GM10248 (cell line): ENCODE data around the gene MED16.

Experiments
- CTCF ChIA-PET: fragments of 300-600 bp; sonication (Branson Sonifier 250); formaldehyde crosslinking; extraction: SDS; loops from one replicate; lab custom pipeline; 2021; ENCODE audit warnings: antibody characterized with exemption; lab: Yijun Ruan, JAX
- POLR2A ChIA-PET: fragments of 350-650 bp; sonication (Branson Sonifier 250); formaldehyde crosslinking; extraction: SDS; loops from one replicate; lab custom pipeline; 2020; ENCODE audit warnings: antibody characterized with exemption; lab: Yijun Ruan, JAX
- DNase-seq: peaks from one replicate; pipeline ENCODE4 v3.0.0; 2012; ENCODE audit errors: extremely low spot score
- TF ChIP-seq, protein P1 (sequence below): IDR thresholded peaks from 2 replicates; pipeline ENCODE4 v1.5.1; 2012; ENCODE audit warnings: mild to moderate bottlenecking, low read depth; ENCODE audit errors: extremely low read depth, missing control alignments, control extremely low read depth

The MED16 gene

DNA sequence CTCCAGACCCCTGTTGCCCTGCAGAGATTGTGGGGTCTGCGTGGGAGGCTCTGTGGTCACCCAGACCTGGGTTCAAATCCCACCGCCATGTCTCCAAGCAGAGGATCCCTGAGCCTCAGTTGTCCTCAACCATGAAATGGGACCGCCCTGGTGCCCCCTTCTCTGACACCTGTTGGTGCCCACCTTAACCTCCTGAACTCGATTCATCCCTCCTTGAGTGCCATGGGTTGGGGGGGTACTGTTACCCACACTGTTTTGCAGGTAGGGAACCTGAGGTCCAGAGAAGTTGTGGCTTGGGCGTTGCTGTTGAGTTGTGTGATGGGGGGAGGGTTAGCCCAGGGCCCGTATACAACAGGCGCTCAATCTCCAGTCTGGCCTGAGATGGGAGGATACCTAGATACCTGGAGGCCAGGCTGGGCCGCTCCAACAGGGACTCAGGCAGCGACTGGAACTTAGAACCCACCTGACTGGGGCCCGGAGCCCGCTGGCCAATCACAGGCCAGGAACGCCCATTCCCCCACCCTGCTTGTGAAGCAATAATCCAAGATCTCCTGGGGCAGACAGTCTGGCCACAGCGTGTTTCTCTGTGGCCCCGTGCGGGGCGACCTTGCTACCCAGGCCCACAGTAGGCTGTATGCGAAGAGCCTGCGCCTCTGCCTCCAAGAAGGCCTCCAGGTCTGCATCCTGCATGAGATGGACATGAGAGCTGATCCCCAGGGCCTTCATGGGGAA, 35.6 kb upstream of the MED16 start:
- ChIA-PET POLR2A (no interaction called here), CTCF (no interaction called here)
- no peak for DNase-seq
- TF ChIP-seq, protein P1, sequence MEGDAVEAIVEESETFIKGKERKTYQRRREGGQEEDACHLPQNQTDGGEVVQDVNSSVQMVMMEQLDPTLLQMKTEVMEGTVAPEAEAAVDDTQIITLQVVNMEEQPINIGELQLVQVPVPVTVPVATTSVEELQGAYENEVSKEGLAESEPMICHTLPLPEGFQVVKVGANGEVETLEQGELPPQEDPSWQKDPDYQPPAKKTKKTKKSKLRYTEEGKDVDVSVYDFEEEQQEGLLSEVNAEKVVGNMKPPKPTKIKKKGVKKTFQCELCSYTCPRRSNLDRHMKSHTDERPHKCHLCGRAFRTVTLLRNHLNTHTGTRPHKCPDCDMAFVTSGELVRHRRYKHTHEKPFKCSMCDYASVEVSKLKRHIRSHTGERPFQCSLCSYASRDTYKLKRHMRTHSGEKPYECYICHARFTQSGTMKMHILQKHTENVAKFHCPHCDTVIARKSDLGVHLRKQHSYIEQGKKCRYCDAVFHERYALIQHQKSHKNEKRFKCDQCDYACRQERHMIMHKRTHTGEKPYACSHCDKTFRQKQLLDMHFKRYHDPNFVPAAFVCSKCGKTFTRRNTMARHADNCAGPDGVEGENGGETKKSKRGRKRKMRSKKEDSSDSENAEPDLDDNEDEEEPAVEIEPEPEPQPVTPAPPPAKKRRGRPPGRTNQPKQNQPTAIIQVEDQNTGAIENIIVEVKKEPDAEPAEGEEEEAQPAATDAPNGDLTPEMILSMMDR: no peak

GRCh38 chr19:927780-928401, 34.9 kb upstream of the MED16 start:
- TF ChIP-seq, protein P1: no peak
- DNase-seq: no peak
- ChIA-PET CTCF (interaction anchor here (1.1 kb wide), 1 partner anchor 56 kb away, joined by 4 read pairs; the partner anchor contains the start of gene WDR18), POLR2A (no interaction called here)

- ChIA-PET CTCF (interaction anchor here (1.1 kb wide), 1 partner anchor 57 kb away, joined by 4 read pairs; the partner anchor contains the start of gene WDR18), POLR2A (no interaction called here)
- TF ChIP-seq, protein P1: no peak
- no peak for DNase-seq
Observed at GRCh38 chr19:927351-927779, 34.4 kb upstream of the MED16 start.

DNA sequence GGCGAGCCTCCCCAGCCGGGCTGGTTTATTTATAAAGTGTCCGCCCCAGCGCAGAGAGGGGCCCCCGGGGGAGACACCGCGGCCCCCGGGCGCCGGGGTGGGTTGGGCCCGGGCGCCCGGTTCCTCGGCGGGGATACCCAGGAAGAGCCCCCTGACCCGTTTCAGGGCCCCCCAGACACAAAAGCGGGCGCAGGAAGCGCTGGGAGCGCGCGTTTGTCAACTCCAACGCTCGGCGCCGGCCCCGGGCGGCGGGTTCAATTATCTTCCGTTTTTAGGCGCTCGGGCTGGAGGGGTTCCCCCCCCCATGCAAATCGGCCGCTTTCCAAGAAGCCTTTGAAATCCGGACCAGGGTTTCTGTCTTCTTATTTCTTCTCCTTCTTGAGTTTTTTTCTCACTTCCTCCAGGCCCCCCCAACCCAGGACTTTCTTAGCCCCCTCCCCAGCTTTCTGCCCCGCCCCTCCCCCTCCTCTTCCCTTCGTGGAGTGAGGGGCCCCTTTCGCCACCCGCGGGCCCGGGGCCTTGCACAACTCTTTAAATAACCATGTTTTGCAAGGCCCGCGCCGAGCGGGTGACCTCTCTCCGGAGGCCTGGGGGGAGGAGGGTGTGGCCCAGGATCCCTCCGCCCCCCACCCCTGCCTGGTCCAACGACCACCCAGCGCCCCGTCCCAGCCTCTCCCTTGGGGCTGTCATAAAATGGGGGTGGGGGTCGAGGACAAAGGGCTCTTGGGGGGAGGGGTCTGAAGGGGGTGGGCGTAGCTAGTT, 33.8 kb upstream of the MED16 start:
- CTCF ChIA-PET: interaction anchor here (1.1 kb wide), 1 partner anchor 58 kb away, joined by 4 read pairs; the partner anchor contains the start of gene WDR18

GRCh38 chr19:926323-926588, 33.3 kb upstream of the MED16 start:
- POLR2A ChIA-PET: no interaction called here
- no peak for DNase-seq
- CTCF ChIA-PET: no interaction called here
- TF ChIP-seq, protein P1: no peak

More for the DNA sequence above, 33.8 kb upstream of the MED16 start:
- POLR2A ChIA-PET: no interaction called here
- TF ChIP-seq, protein P1: no peak
- DNase-seq: peak; percentile 75
